Measurements from ENCODE around the gene DAPK3.

Gene DAPK3

DNA sequence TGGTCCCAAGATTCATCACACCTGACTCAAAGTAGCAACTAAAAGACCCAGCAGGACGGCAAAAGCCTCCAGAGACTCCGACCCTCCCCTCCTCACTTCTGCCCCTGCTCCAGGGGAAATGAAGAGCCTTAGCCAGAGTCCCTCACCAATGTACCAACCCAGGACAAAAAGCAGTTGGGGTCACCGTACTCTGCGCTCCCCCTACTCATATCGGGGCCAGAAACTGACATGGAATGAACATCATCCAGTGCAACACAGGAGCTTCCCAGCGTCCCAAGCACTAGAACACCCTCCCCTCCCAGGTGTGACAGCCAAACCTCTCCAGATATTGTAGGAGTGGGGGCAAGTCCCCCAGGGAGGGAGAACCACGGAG is 12.6 kb upstream of the DAPK3 start:
- H3K4me1 ChIP-seq (ENCODE audit: insufficient read depth, poor library complexity, severe bottlenecking): peaks cover 9% of the 10 kb centered on the region
- peak overlapping the region; percentile 99 for H3K4me3 ChIP-seq (ENCODE audit: severe bottlenecking)
- ATAC-seq (ENCODE audit: low read depth) (no peak), DNase-seq (ENCODE audit: low spot score) (no peak)
- H3K27me3 ChIP-seq (ENCODE audit: insufficient read depth, poor library complexity, severe bottlenecking): no peaks in the 10 kb centered on the region
- no peaks in the 10 kb centered on the region for H3K9me3 ChIP-seq (ENCODE audit: severe bottlenecking)
- TF ChIP-seq, protein P1, sequence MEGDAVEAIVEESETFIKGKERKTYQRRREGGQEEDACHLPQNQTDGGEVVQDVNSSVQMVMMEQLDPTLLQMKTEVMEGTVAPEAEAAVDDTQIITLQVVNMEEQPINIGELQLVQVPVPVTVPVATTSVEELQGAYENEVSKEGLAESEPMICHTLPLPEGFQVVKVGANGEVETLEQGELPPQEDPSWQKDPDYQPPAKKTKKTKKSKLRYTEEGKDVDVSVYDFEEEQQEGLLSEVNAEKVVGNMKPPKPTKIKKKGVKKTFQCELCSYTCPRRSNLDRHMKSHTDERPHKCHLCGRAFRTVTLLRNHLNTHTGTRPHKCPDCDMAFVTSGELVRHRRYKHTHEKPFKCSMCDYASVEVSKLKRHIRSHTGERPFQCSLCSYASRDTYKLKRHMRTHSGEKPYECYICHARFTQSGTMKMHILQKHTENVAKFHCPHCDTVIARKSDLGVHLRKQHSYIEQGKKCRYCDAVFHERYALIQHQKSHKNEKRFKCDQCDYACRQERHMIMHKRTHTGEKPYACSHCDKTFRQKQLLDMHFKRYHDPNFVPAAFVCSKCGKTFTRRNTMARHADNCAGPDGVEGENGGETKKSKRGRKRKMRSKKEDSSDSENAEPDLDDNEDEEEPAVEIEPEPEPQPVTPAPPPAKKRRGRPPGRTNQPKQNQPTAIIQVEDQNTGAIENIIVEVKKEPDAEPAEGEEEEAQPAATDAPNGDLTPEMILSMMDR (IDR thresholded peaks at IDR 0.05; ENCODE audit: poor library complexity, severe bottlenecking): no peak
- H3K36me3 ChIP-seq (ENCODE audit: low read depth): peaks cover 66% of the 10 kb centered on the region
- peak overlapping the region; percentile 86 for H3K27ac ChIP-seq (ENCODE audit: poor library complexity, severe bottlenecking)

DNA sequence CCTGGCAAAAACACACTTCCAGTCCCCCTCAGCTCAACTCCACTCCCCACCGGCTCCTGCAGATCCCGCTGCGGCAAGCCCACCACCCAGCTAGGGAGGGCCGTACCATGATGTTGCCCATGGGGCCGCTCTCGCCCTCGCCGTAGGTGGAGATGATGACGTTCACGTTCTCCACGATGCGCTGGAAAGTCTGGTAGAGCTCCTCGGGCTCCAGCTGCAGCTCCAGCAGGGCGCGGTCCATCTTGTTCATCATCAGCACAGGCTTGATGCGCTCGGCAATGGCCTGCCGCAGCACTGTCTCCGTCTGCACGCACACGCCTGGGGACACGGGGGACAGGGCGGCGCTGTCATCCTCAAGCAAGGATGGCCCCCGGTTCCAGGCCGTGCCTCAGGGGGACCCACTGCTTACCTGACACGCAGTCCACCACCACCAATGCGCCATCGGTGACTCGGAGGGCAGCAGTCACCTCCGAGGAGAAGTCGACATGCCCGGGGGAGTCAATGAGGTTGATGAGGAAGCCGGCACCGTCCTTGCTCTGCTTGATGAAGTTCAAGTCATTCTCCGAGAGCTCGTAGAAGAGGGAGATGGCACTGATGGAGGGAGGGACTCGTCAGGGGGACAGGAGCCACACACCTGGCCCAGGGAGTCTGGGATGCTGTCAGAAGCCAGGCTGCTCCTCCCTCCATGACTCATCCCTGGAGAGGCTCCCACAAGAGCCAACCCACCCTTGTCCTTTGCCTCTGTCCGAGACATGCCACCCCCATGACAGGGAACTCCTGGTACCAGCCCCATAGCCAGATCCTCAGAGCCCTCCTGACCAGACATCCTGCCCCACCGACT is 12.0 kb upstream of the DAPK3 start:
- DNase-seq (ENCODE audit: low spot score) (peak; percentile 67), ATAC-seq (ENCODE audit: low read depth) (peak; percentile 62)
- peaks cover 9% of the 10 kb centered on the region for H3K4me1 ChIP-seq (ENCODE audit: insufficient read depth, poor library complexity, severe bottlenecking)

DNA sequence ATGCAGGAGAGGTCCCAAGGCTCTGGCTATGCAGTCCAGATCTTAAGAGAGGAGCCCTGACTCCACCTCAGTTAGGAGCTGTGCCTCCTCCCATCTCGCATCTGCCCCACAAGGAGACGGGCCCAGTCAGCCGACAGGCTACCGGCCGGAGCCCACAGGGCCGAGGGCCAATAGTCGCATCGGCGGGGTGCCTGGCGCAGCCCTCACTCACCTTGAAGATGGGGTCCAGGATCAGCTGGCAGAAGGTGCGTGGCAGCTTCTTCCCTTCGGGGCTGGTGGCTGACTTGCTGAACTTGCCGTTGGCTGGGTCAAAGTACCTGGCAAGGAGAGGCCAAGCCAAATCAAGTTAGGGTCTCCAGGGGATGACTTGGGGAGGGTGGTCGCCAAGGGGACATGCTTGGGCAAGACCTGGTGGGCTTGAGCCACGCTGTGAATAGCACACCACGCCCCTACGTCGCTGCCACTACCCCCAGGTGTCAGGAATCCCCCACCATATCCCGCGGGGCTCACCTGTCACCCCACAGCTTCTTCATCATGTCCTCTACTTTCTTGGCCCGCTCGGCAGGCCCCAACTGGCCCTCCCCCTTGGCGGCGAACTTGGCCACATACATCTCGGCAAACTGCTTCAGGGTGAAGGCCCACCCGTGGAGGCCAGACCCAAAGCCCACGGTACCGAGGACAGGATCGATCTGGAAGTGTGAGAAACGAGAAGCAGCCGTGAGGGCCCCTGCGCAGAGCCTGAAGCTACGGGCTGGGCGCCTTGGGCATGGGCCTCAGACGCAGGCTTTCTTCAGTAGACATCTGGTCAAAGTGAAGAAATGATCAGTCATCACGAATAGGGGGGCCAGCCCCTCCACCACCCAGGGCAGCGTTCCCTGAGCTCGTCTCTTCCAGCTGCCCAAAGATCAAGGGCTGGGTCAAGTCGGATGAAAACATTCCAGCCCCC is 11.1 kb upstream of the DAPK3 start:
- Histone ChIP-seq H3K27me3 (ENCODE audit: insufficient read depth, poor library complexity, severe bottlenecking) (no peaks in the 10 kb centered on the region), H3K27ac (ENCODE audit: poor library complexity, severe bottlenecking) (no peak overlapping the region), H3K4me3 (ENCODE audit: severe bottlenecking) (no peak overlapping the region), H3K9me3 (ENCODE audit: severe bottlenecking) (no peaks in the 10 kb centered on the region), H3K36me3 (ENCODE audit: low read depth) (peaks cover 81% of the 10 kb centered on the region), H3K4me1 (ENCODE audit: insufficient read depth, poor library complexity, severe bottlenecking) (peaks cover 9% of the 10 kb centered on the region)
- TF ChIP-seq, protein P1 (IDR thresholded peaks at IDR 0.05; ENCODE audit: poor library complexity, severe bottlenecking): no peak
- ATAC-seq (ENCODE audit: low read depth) (no peak), DNase-seq (ENCODE audit: low spot score) (no peak)

More for the DNA sequence above, 12.0 kb upstream of the DAPK3 start:
- H3K9me3 ChIP-seq (ENCODE audit: severe bottlenecking): no peaks in the 10 kb centered on the region
- TF ChIP-seq, protein P1 (IDR thresholded peaks at IDR 0.05; ENCODE audit: poor library complexity, severe bottlenecking): no peak
- H3K4me3 ChIP-seq (ENCODE audit: severe bottlenecking): peak overlapping the region; percentile 99
- H3K27ac ChIP-seq (ENCODE audit: poor library complexity, severe bottlenecking): peak overlapping the region; percentile 86
- H3K27me3 ChIP-seq (ENCODE audit: insufficient read depth, poor library complexity, severe bottlenecking): no peaks in the 10 kb centered on the region
- H3K36me3 ChIP-seq (ENCODE audit: low read depth): peaks cover 72% of the 10 kb centered on the region

DNA sequence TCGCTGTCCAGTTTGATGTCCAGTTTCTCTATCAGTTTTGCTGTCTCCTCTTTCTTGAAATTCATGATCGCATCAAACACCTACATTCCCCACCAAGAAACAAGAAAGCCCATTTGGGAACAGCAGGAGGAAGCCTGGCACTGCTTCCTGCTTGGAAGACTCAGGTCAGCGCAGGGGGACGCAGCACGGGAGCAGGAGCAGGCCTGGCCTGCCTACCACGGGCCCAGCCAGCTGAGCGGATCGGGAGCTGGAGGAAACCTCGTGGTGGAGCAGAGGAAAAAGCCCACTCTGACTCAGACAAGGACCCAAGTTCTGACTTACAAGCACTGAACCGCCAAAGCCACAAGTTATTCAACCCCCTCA is 10.5 kb upstream of the DAPK3 start:
- Histone ChIP-seq H3K36me3 (ENCODE audit: low read depth) (peaks cover 87% of the 10 kb centered on the region), H3K9me3 (ENCODE audit: severe bottlenecking) (no peaks in the 10 kb centered on the region), H3K4me1 (ENCODE audit: insufficient read depth, poor library complexity, severe bottlenecking) (peaks cover 9% of the 10 kb centered on the region), H3K27me3 (ENCODE audit: insufficient read depth, poor library complexity, severe bottlenecking) (no peaks in the 10 kb centered on the region), H3K4me3 (ENCODE audit: severe bottlenecking) (no peak overlapping the region), H3K27ac (ENCODE audit: poor library complexity, severe bottlenecking) (no peak overlapping the region)
- DNase-seq (ENCODE audit: low spot score): no peak
- no peak for ATAC-seq (ENCODE audit: low read depth)
- TF ChIP-seq, protein P1 (IDR thresholded peaks at IDR 0.05; ENCODE audit: poor library complexity, severe bottlenecking): no peak
